ENCODE measurements around the gene CD27.

The CD27 gene

GRCh38 chr12:6492838-6493496, 48.2 kb downstream of the CD27 start, which contains the start of gene MRPL51:
MRPL51 (minus strand) TSS chr12:6493262; CDS start chr12:6493136, 126 bp downstream.
- peak; percentile 87 for ATAC-seq
- TF ChIP-seq ZFP3 (CRISPR knock-in tag; IDR thresholded peaks at IDR 0.05) (no peak), PPARA (CRISPR knock-in tag; IDR thresholded peaks at IDR 0.05; ENCODE audit: borderline replicate concordance) (no peak), TSHZ2 (CRISPR knock-in tag; IDR thresholded peaks at IDR 0.05) (no peak), GLIS3 (CRISPR knock-in tag; IDR thresholded peaks at IDR 0.05) (no peak), SNAI2 (CRISPR knock-in tag; IDR thresholded peaks at IDR 0.05) (no peak)

- ATAC-seq, result peak; percentile 95
- TF ChIP-seq GLIS3 (CRISPR knock-in tag; IDR thresholded peaks at IDR 0.05), result 0 out of 2 replicates have a peak, but pooled peaks have one; percentile 28
- TF ChIP-seq ARNTL (CRISPR knock-in tag; IDR thresholded peaks at IDR 0.05; ENCODE audit: borderline replicate concordance, low read depth), result no peak
- TF ChIP-seq CSRNP3 (CRISPR knock-in tag; IDR thresholded peaks at IDR 0.05), result no peak
Observed at GRCh38 chr12:6493497-6494257, 48.9 kb downstream of the CD27 start, which contains the start of gene NCAPD2. NCAPD2 (plus strand) TSS chr12:6494102; CDS start chr12:6495099, 997 bp downstream.

GRCh38 chr12:6494258-6494743, 49.5 kb downstream of the CD27 start:
- TF ChIP-seq TSHZ2 (CRISPR knock-in tag; IDR thresholded peaks at IDR 0.05) (no peak), CSDC2 (CRISPR knock-in tag; IDR thresholded peaks at IDR 0.05) (no peak), TCF4 (CRISPR knock-in tag; IDR thresholded peaks at IDR 0.05; ENCODE audit: borderline replicate concordance) (no peak), GLIS3 (CRISPR knock-in tag; IDR thresholded peaks at IDR 0.05) (no peak), ZC3H10 (CRISPR knock-in tag; IDR thresholded peaks at IDR 0.05) (no peak), ARNTL (CRISPR knock-in tag; IDR thresholded peaks at IDR 0.05; ENCODE audit: borderline replicate concordance, low read depth) (no peak), CSRNP3 (CRISPR knock-in tag; IDR thresholded peaks at IDR 0.05) (no peak), ZNF70 (CRISPR knock-in tag; IDR thresholded peaks at IDR 0.05) (no peak), BACH2 (CRISPR knock-in tag; IDR thresholded peaks at IDR 0.05; ENCODE audit: borderline replicate concordance) (no peak), CREB5 (CRISPR knock-in tag; IDR thresholded peaks at IDR 0.05; ENCODE audit: low read depth) (no peak), TOX (CRISPR knock-in tag; IDR thresholded peaks at IDR 0.05; ENCODE audit: borderline replicate concordance) (no peak), ISL1 (CRISPR knock-in tag; IDR thresholded peaks at IDR 0.05) (no peak), POU6F1 (CRISPR knock-in tag; IDR thresholded peaks at IDR 0.05; ENCODE audit: borderline replicate concordance, low read depth) (no peak), SNAI2 (CRISPR knock-in tag; IDR thresholded peaks at IDR 0.05) (no peak), OSR1 (CRISPR knock-in tag; IDR thresholded peaks at IDR 0.05) (no peak), ZFP30 (CRISPR knock-in tag; IDR thresholded peaks at IDR 0.05) (no peak), ZFP3 (CRISPR knock-in tag; IDR thresholded peaks at IDR 0.05) (no peak), PPARA (CRISPR knock-in tag; IDR thresholded peaks at IDR 0.05; ENCODE audit: borderline replicate concordance) (no peak)
- peak; percentile 6; the same call in 1 of the 3 replicates for ATAC-seq

Data from SK-N-SH treated with all-trans-retinoic acid at 6 μM for 48 hours (cell line).